Lower leg skin (tissue), 4 donors: ENCODE measurements around the gene LIME1. TPM values are rescaled to one million over a fixed set of nuclear protein-coding genes. Genes with fewer than 3 reads are reported as not detected.

Experiments
- DNase-seq, 2 donors: peaks; one replicate each; pipeline ENCODE4 v3.0.0-alpha.2; 2019; ENCODE audit warnings: low spot score in 2 of 2
- H3K4me3 ChIP-seq: fragments of 200-600 bp; sonication (generic); 2 replicates; pipeline ENCODE4 v1.5.1; 2017; ENCODE audit warnings: mild to moderate bottlenecking, low read depth; ENCODE audit not compliant: poor library complexity, severe bottlenecking
- CTCF ChIP-seq, 3 donors: fragments of 450-650 bp; IDR thresholded peaks; one replicate each; pipeline ENCODE4 v1.5.1; 2016; ENCODE audit warnings: antibody characterized with exemption in 3 of 3, mild to moderate bottlenecking in 3 of 3, moderate library complexity in 2 of 3
- POLR2A ChIP-seq, 2 donors: fragments of 450-650 bp; IDR thresholded peaks; one replicate each; pipeline ENCODE4 v1.6.1; 2016 to 2017; ENCODE audit warnings: antibody characterized with exemption in 2 of 2, mild to moderate bottlenecking in 1 of 2, moderate library complexity in 1 of 2
- WGBS, 2 donors: methylation state at CpG; one replicate each; pipeline ENCODE4 v1.1.5; 2018; 5-methylcytosine and 5-hydroxymethylcytosine counted together
- intact Hi-C: fragments of 100-400 bp; cut with DNase I; formaldehyde crosslinking; loops from one replicate; pipeline ENCODE4 v1.15.0; 2023; ENCODE audit warnings: low total_unique reads
- total RNA-seq, 4 donors: library from RNA; depleted of rRNA; stranded (reverse); fragments of >200 nt; gene quantifications; one replicate each; pipeline ENCODE4 v1.1.0, GENCODE V29; 2016

Gene LIME1
- total RNA-seq, 4 donors from 2014 or later, result 17.8 to 26.3 (median 21.8) TPM

- intact Hi-C loops, result no loop called here
- H3K4me3 ChIP-seq, result peak overlapping the region; percentile 37
- 0% methylated on average over 25 of the region's 80 CpGs; no CpG with 5 or more reads in 1 of the 2 donors for WGBS, 2 donors
- no peak for TF ChIP-seq POLR2A (IDR thresholded peaks at IDR 0.05)
- no peak for TF ChIP-seq CTCF (IDR thresholded peaks at IDR 0.05)
- peak in 1 of 2 donors; percentile 87 for DNase-seq
These were observed 3.7 kb downstream of the LIME1 start for GRCh38 chr20:63740070-63740626.

- intact Hi-C loops, result no loop called here
- peak; percentile 89 to 99 for DNase-seq
- TF ChIP-seq POLR2A (IDR thresholded peaks at IDR 0.05) (no peak), CTCF (IDR thresholded peaks at IDR 0.05) (peak in 1 of 3 donors; percentile 38)
- 0% methylated on average over 9 to 21 of the region's 29 CpGs for WGBS, 2 donors
- H3K4me3 ChIP-seq, result peak overlapping the region; percentile 37
These were observed 4.3 kb downstream of the LIME1 start for GRCh38 chr20:63740627-63741353.

GRCh38 chr20:63741354-63741675 lies 4.9 kb downstream of the LIME1 start:
- no peak overlapping the region for H3K4me3 ChIP-seq
- WGBS, 2 donors, result 21 to 22% methylated on average over 5 to 6 of the region's 6 CpGs
- intact Hi-C loops, result no loop called here
- DNase-seq, result no peak
- TF ChIP-seq POLR2A (IDR thresholded peaks at IDR 0.05) (no peak), CTCF (IDR thresholded peaks at IDR 0.05) (no peak)

- intact Hi-C loops, result no loop called here
- no peak overlapping the region for H3K4me3 ChIP-seq
- peak in 1 of 2 donors; percentile 87 for DNase-seq
- TF ChIP-seq POLR2A (IDR thresholded peaks at IDR 0.05) (no peak), CTCF (IDR thresholded peaks at IDR 0.05) (no peak)
- 60 to 75% methylated on average over 27 to 28 of the region's 30 CpGs for WGBS, 2 donors
These were observed 5.4 kb downstream of the LIME1 start for GRCh38 chr20:63741676-63742380.

- intact Hi-C loops, result no loop called here
- TF ChIP-seq POLR2A (IDR thresholded peaks at IDR 0.05) (no peak), CTCF (IDR thresholded peaks at IDR 0.05) (no peak)
- H3K4me3 ChIP-seq, result no peak overlapping the region
- no peak for DNase-seq
- WGBS, 2 donors, result 89 to 96% methylated on average over 31 to 36 of the region's 37 CpGs
These were observed 6.0 kb downstream of the LIME1 start for GRCh38 chr20:63742381-63743024.
